NT2/D1 (cell line): Measurements from ENCODE around the gene PPAN.

ENCODE experiments used
- DNase-seq: peaks from one replicate; pipeline ENCODE4 v3.0.0-alpha.2; 2011; ENCODE audit warnings: low read depth, low spot score
- H3K27me3 ChIP-seq: 2 replicates; pipeline ENCODE4 v1.6.0; 2011; ENCODE audit warnings: mild to moderate bottlenecking; ENCODE audit not compliant: insufficient read length, insufficient read depth
- H3K36me3 ChIP-seq: 2 replicates; pipeline ENCODE4 v1.6.1; 2011; ENCODE audit warnings: mild to moderate bottlenecking, low read length, mixed read lengths; ENCODE audit not compliant: insufficient read depth, insufficient read length
- H3K4me1 ChIP-seq: 2 replicates; pipeline ENCODE4 v1.5.1; 2011; ENCODE audit not compliant: insufficient read depth, insufficient read length
- H3K4me3 ChIP-seq: 2 replicates; pipeline ENCODE4 v1.5.1; 2011; ENCODE audit warnings: low read depth; ENCODE audit not compliant: insufficient read length
- H3K9ac ChIP-seq: 2 replicates; pipeline ENCODE4 v1.6.0; 2011; ENCODE audit warnings: low read depth; ENCODE audit not compliant: insufficient read length
- H3K9me3 ChIP-seq: 2 replicates; pipeline ENCODE4 v1.5.1; 2011; ENCODE audit warnings: mild to moderate bottlenecking, low read length; ENCODE audit not compliant: insufficient read depth
- SUZ12 ChIP-seq: IDR thresholded peaks from 2 replicates; pipeline ENCODE4 v1.6.1; 2011; ENCODE audit not compliant: insufficient read length, insufficient read depth; ENCODE audit errors: extremely low read depth
- YY1 ChIP-seq: IDR thresholded peaks from 2 replicates; pipeline ENCODE4 v1.6.1; 2011; ENCODE audit not compliant: insufficient read length, insufficient read depth
- ZNF274 ChIP-seq: IDR thresholded peaks from 2 replicates; pipeline ENCODE4 v1.6.1; 2011; ENCODE audit warnings: mild to moderate bottlenecking, low read depth, low read length

The PPAN gene

GRCh38 chr19:10137751-10138682 lies 31.9 kb downstream of the PPAN start:
- no peak for TF ChIP-seq SUZ12
- no peak for TF ChIP-seq ZNF274
- no peak for TF ChIP-seq YY1
- Histone ChIP-seq H3K4me1 (peaks cover 7% of the 10 kb centered on the region), H3K27me3 (no peaks in the 10 kb centered on the region), H3K4me3 (no peak overlapping the region), H3K36me3 (peaks cover 98% of the 10 kb centered on the region), H3K9ac (no peak overlapping the region), H3K9me3 (no peaks in the 10 kb centered on the region)
- DNase-seq, result no peak

GRCh38 chr19:10138879-10139795 lies 33.0 kb downstream of the PPAN start:
- H3K9me3 ChIP-seq, result no peaks in the 10 kb centered on the region
- H3K4me3 ChIP-seq, result no peak overlapping the region
- peaks cover 7% of the 10 kb centered on the region for H3K4me1 ChIP-seq
- no peaks in the 10 kb centered on the region for H3K27me3 ChIP-seq
- no peak overlapping the region for H3K9ac ChIP-seq
- no peak for DNase-seq
- peaks cover 98% of the 10 kb centered on the region for H3K36me3 ChIP-seq
- TF ChIP-seq ZNF274 (no peak), YY1 (no peak), SUZ12 (no peak)

GRCh38 chr19:10139952-10140351 lies 33.8 kb downstream of the PPAN start:
- no peaks in the 10 kb centered on the region for H3K9me3 ChIP-seq
- peaks cover 98% of the 10 kb centered on the region for H3K36me3 ChIP-seq
- no peak overlapping the region for H3K9ac ChIP-seq

GRCh38 chr19:10141479-10141878 lies 35.3 kb downstream of the PPAN start:
- TF ChIP-seq ZNF274 (no peak), SUZ12 (no peak), YY1 (no peak)
- H3K9ac ChIP-seq, result no peak overlapping the region
- no peak overlapping the region for H3K4me3 ChIP-seq
- peaks cover 98% of the 10 kb centered on the region for H3K36me3 ChIP-seq
- H3K9me3 ChIP-seq, result no peaks in the 10 kb centered on the region
- DNase-seq, result no peak
- no peaks in the 10 kb centered on the region for H3K27me3 ChIP-seq
- peaks cover 7% of the 10 kb centered on the region for H3K4me1 ChIP-seq

More at GRCh38 chr19:10139952-10140351, 33.8 kb downstream of the PPAN start:
- no peak for TF ChIP-seq ZNF274
- TF ChIP-seq SUZ12, result no peak
- TF ChIP-seq YY1, result no peak
- H3K4me1 ChIP-seq, result peaks cover 7% of the 10 kb centered on the region
- no peak overlapping the region for H3K4me3 ChIP-seq
- H3K27me3 ChIP-seq, result no peaks in the 10 kb centered on the region
- no peak for DNase-seq

GRCh38 chr19:10141973-10142372 lies 35.8 kb downstream of the PPAN start:
- Histone ChIP-seq H3K36me3 (peaks cover 98% of the 10 kb centered on the region), H3K4me1 (peaks cover 7% of the 10 kb centered on the region), H3K9me3 (no peaks in the 10 kb centered on the region), H3K9ac (no peak overlapping the region), H3K4me3 (no peak overlapping the region), H3K27me3 (no peaks in the 10 kb centered on the region)
- TF ChIP-seq YY1 (no peak), ZNF274 (no peak), SUZ12 (no peak)
- DNase-seq, result no peak

- Histone ChIP-seq H3K4me3 (no peak overlapping the region), H3K4me1 (peaks cover 4% of the 10 kb centered on the region), H3K9me3 (no peaks in the 10 kb centered on the region), H3K36me3 (peaks cover 98% of the 10 kb centered on the region), H3K27me3 (no peaks in the 10 kb centered on the region), H3K9ac (no peak overlapping the region)
- no peak for DNase-seq
- TF ChIP-seq YY1, result no peak
- TF ChIP-seq SUZ12, result no peak
- no peak for TF ChIP-seq ZNF274
These were observed 36.7 kb downstream of the PPAN start for GRCh38 chr19:10142701-10143375.

- Histone ChIP-seq H3K9me3 (no peaks in the 10 kb centered on the region), H3K36me3 (peaks cover 93% of the 10 kb centered on the region), H3K4me1 (no peaks in the 10 kb centered on the region), H3K4me3 (no peak overlapping the region), H3K27me3 (no peaks in the 10 kb centered on the region), H3K9ac (no peak overlapping the region)
- no peak for DNase-seq
- no peak for TF ChIP-seq YY1
- TF ChIP-seq ZNF274, result no peak
- TF ChIP-seq SUZ12, result no peak
These were observed 37.5 kb downstream of the PPAN start for GRCh38 chr19:10143681-10144080.
